ENCODE results near the gene SDF2.

The SDF2 gene

DNA sequence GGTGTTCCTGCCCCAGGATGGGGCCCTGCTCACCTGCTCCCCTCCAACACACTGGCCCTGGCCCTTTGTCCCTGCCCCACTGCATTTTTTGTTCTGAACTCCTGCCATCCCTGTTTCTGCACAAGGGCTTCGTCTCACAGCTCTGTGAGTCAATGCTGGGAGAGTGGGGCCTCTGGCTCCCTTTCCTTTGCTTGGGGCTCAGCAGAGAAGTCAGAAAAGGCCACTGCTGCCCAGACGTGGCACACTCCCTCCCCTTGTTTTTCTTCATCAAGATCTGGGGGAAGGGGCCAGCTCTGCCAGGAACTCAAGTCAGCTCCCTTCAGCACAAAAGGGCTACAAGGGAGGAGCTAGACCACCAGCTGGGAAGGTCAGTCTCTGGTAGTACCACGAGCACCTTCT is 41.0 kb upstream of the SDF2 start:
- TF ChIP-seq TCF4 (CRISPR knock-in tag; IDR thresholded peaks at IDR 0.05; ENCODE audit: borderline replicate concordance) = no peak
- TF ChIP-seq PPARA (CRISPR knock-in tag; IDR thresholded peaks at IDR 0.05; ENCODE audit: borderline replicate concordance) = no peak
- TF ChIP-seq ZNF8 (CRISPR knock-in tag; IDR thresholded peaks at IDR 0.05) = no peak
- no peak for ATAC-seq

- TF ChIP-seq ZNF8 (CRISPR knock-in tag; IDR thresholded peaks at IDR 0.05) (no peak), ESRRG (CRISPR knock-in tag; IDR thresholded peaks at IDR 0.05) (no peak), RARB (CRISPR knock-in tag; IDR thresholded peaks at IDR 0.05) (no peak), SNAI2 (CRISPR knock-in tag; IDR thresholded peaks at IDR 0.05) (no peak), ARNTL (CRISPR knock-in tag; IDR thresholded peaks at IDR 0.05; ENCODE audit: borderline replicate concordance, low read depth) (no peak), TCF4 (CRISPR knock-in tag; IDR thresholded peaks at IDR 0.05; ENCODE audit: borderline replicate concordance) (no peak), ZFP30 (CRISPR knock-in tag; IDR thresholded peaks at IDR 0.05) (no peak), GLIS3 (CRISPR knock-in tag; IDR thresholded peaks at IDR 0.05) (no peak), TOX (CRISPR knock-in tag; IDR thresholded peaks at IDR 0.05; ENCODE audit: borderline replicate concordance) (no peak), ZC3H10 (CRISPR knock-in tag; IDR thresholded peaks at IDR 0.05) (no peak), CSDC2 (CRISPR knock-in tag; IDR thresholded peaks at IDR 0.05) (no peak), OSR1 (CRISPR knock-in tag; IDR thresholded peaks at IDR 0.05) (no peak), CREB5 (CRISPR knock-in tag; IDR thresholded peaks at IDR 0.05; ENCODE audit: low read depth) (no peak)
- TF ChIP-seq, protein P1, sequence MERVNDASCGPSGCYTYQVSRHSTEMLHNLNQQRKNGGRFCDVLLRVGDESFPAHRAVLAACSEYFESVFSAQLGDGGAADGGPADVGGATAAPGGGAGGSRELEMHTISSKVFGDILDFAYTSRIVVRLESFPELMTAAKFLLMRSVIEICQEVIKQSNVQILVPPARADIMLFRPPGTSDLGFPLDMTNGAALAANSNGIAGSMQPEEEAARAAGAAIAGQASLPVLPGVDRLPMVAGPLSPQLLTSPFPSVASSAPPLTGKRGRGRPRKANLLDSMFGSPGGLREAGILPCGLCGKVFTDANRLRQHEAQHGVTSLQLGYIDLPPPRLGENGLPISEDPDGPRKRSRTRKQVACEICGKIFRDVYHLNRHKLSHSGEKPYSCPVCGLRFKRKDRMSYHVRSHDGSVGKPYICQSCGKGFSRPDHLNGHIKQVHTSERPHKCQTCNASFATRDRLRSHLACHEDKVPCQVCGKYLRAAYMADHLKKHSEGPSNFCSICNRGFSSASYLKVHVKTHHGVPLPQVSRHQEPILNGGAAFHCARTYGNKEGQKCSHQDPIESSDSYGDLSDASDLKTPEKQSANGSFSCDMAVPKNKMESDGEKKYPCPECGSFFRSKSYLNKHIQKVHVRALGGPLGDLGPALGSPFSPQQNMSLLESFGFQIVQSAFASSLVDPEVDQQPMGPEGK (CRISPR knock-in tag; IDR thresholded peaks at IDR 0.05; ENCODE audit: borderline replicate concordance) = no peak
- TF ChIP-seq, protein P2, sequence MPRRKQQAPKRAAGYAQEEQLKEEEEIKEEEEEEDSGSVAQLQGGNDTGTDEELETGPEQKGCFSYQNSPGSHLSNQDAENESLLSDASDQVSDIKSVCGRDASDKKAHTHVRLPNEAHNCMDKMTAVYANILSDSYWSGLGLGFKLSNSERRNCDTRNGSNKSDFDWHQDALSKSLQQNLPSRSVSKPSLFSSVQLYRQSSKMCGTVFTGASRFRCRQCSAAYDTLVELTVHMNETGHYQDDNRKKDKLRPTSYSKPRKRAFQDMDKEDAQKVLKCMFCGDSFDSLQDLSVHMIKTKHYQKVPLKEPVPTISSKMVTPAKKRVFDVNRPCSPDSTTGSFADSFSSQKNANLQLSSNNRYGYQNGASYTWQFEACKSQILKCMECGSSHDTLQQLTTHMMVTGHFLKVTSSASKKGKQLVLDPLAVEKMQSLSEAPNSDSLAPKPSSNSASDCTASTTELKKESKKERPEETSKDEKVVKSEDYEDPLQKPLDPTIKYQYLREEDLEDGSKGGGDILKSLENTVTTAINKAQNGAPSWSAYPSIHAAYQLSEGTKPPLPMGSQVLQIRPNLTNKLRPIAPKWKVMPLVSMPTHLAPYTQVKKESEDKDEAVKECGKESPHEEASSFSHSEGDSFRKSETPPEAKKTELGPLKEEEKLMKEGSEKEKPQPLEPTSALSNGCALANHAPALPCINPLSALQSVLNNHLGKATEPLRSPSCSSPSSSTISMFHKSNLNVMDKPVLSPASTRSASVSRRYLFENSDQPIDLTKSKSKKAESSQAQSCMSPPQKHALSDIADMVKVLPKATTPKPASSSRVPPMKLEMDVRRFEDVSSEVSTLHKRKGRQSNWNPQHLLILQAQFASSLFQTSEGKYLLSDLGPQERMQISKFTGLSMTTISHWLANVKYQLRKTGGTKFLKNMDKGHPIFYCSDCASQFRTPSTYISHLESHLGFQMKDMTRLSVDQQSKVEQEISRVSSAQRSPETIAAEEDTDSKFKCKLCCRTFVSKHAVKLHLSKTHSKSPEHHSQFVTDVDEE (CRISPR knock-in tag; IDR thresholded peaks at IDR 0.05) = no peak
- TF ChIP-seq, protein P3, sequence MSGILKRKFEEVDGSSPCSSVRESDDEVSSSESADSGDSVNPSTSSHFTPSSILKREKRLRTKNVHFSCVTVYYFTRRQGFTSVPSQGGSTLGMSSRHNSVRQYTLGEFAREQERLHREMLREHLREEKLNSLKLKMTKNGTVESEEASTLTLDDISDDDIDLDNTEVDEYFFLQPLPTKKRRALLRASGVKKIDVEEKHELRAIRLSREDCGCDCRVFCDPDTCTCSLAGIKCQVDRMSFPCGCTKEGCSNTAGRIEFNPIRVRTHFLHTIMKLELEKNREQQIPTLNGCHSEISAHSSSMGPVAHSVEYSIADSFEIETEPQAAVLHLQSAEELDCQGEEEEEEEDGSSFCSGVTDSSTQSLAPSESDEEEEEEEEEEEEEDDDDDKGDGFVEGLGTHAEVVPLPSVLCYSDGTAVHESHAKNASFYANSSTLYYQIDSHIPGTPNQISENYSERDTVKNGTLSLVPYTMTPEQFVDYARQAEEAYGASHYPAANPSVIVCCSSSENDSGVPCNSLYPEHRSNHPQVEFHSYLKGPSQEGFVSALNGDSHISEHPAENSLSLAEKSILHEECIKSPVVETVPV (CRISPR knock-in tag; IDR thresholded peaks at IDR 0.05) = no peak
- no peak for ATAC-seq
Measured at GRCh38 chr17:28702026-28702751, 40.5 kb upstream of the SDF2 start.

GRCh38 chr17:28700830-28701492 is 39.3 kb upstream of the SDF2 start:
- no peak for ATAC-seq
- TF ChIP-seq PPARA (CRISPR knock-in tag; IDR thresholded peaks at IDR 0.05; ENCODE audit: borderline replicate concordance) (no peak), TOX (CRISPR knock-in tag; IDR thresholded peaks at IDR 0.05; ENCODE audit: borderline replicate concordance) (no peak), OSR1 (CRISPR knock-in tag; IDR thresholded peaks at IDR 0.05) (no peak), ZNF8 (CRISPR knock-in tag; IDR thresholded peaks at IDR 0.05) (no peak), CSDC2 (CRISPR knock-in tag; IDR thresholded peaks at IDR 0.05) (no peak), ZFP3 (CRISPR knock-in tag; IDR thresholded peaks at IDR 0.05) (no peak), CREB5 (CRISPR knock-in tag; IDR thresholded peaks at IDR 0.05; ENCODE audit: low read depth) (no peak), ESRRG (CRISPR knock-in tag; IDR thresholded peaks at IDR 0.05) (no peak), BACH2 (CRISPR knock-in tag; IDR thresholded peaks at IDR 0.05; ENCODE audit: borderline replicate concordance) (no peak), ARNTL (CRISPR knock-in tag; IDR thresholded peaks at IDR 0.05; ENCODE audit: borderline replicate concordance, low read depth) (no peak), RARB (CRISPR knock-in tag; IDR thresholded peaks at IDR 0.05) (no peak), ISL1 (CRISPR knock-in tag; IDR thresholded peaks at IDR 0.05) (no peak)
- TF ChIP-seq, protein P4, sequence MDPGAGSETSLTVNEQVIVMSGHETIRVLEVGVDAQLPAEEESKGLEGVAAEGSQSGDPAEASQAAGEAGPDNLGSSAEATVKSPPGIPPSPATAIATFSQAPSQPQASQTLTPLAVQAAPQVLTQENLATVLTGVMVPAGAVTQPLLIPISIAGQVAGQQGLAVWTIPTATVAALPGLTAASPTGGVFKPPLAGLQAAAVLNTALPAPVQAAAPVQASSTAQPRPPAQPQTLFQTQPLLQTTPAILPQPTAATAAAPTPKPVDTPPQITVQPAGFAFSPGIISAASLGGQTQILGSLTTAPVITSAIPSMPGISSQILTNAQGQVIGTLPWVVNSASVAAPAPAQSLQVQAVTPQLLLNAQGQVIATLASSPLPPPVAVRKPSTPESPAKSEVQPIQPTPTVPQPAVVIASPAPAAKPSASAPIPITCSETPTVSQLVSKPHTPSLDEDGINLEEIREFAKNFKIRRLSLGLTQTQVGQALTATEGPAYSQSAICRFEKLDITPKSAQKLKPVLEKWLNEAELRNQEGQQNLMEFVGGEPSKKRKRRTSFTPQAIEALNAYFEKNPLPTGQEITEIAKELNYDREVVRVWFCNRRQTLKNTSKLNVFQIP (CRISPR knock-in tag; IDR thresholded peaks at IDR 0.05; ENCODE audit: borderline replicate concordance, low read depth) = no peak
- TF ChIP-seq, protein P2 (CRISPR knock-in tag; IDR thresholded peaks at IDR 0.05) = no peak
